Endothelial cell of umbilical vein (primary cell): Measurements from ENCODE around the gene NRAS. TPM values are rescaled to one million over a fixed set of nuclear protein-coding genes. Genes with fewer than 3 reads are reported as not detected.

Source experiments
- BruUV-seq: library from RNA; stranded (reverse); fragments of 400-500 nt; replicated peaks from 2 replicates; lab custom pipeline; 2021; lab: Mats Ljungman, UMichigan
- CTCF ChIA-PET: fragments of 300-600, 350-600 bp; sonication (Branson Sonifier 250); formaldehyde crosslinking; loops from one replicate; lab custom pipeline; 2021; ENCODE audit warnings: antibody characterized with exemption, inconsistent platforms; lab: Charles Lee
- POLR2A ChIA-PET: fragments of 300-600, 350-600 bp; sonication (Branson Sonifier 250); formaldehyde crosslinking; loops from one replicate; lab custom pipeline; 2021; ENCODE audit warnings: antibody characterized with exemption, inconsistent platforms; lab: Charles Lee
- DNase-seq: peaks from one replicate; pipeline ENCODE4 v3.0.0-alpha.2; 2011; ENCODE audit warnings: low read depth, low spot score
- FAIRE-seq: peaks from 2 replicates; lab custom pipeline; 2011; peaks lifted over from hg19 to GRCh38; lab: Jason Lieb, UNC
- H2AFZ ChIP-seq: 2 replicates; pipeline ENCODE4 v1.6.0; 2012; ENCODE audit warnings: low read depth, low read length, control low read depth, inconsistent platforms
- H3K27ac ChIP-seq: 2 replicates; pipeline ENCODE4 v1.5.1; 2011; ENCODE audit warnings: low read depth, mild to moderate bottlenecking, control low read depth, low read length, moderate library complexity; ENCODE audit not compliant: insufficient read depth
- H3K27me3 ChIP-seq, 2 experiments: 2 replicates each; pipeline versions ENCODE4 v1.6.0 to v1.6.1; 2011; ENCODE audit warnings: low read length in 2 of 2, mixed read lengths in 1 of 2; ENCODE audit not compliant: control insufficient read depth in 2 of 2, insufficient read depth in 2 of 2
- H3K36me3 ChIP-seq, 2 experiments: 2 replicates in 1 of 2; 3 replicates in 1 of 2; pipeline ENCODE4 v1.5.1; 2011; ENCODE audit warnings: low read length in 2 of 2, mild to moderate bottlenecking in 1 of 2, moderate library complexity in 1 of 2; ENCODE audit not compliant: control insufficient read depth in 2 of 2, insufficient read depth in 2 of 2; ENCODE audit errors: extremely low read depth in 1 of 2
- H3K4me1 ChIP-seq: 3 replicates; pipeline ENCODE4 v1.5.1; 2011; ENCODE audit warnings: mild to moderate bottlenecking, low read length; ENCODE audit not compliant: control insufficient read depth, insufficient read depth; ENCODE audit errors: extremely low read depth
- H3K4me2 ChIP-seq: 2 replicates; pipeline ENCODE4 v1.6.1; 2011; ENCODE audit warnings: low read length, control low read depth, mixed read lengths; ENCODE audit not compliant: insufficient read depth
- H3K4me3 ChIP-seq, 3 experiments: fragments of 200-600 bp in 1 of 3; sonication (generic), shearing (Covaris generic) in 1 of 3; replicated peaks in 1 of 3; 2 replicates each; pipeline ENCODE4 v1.5.1; 2011 to 2016; ENCODE audit warnings: control low read depth in 3 of 3, low read length in 3 of 3, mild to moderate bottlenecking in 2 of 3, inconsistent platforms in 1 of 3, low read depth in 1 of 3, moderate library complexity in 1 of 3; ENCODE audit not compliant: insufficient read depth in 1 of 3
- H3K79me2 ChIP-seq: 2 replicates; pipeline ENCODE4 v1.6.0; 2012; ENCODE audit warnings: low read length, inconsistent platforms; ENCODE audit not compliant: control insufficient read depth, insufficient read depth
- H3K9ac ChIP-seq: replicated peaks from 2 replicates; pipeline ENCODE3; 2011; ENCODE audit warnings: low read length, control low read depth; ENCODE audit not compliant: insufficient read depth; ENCODE audit errors: extremely low read depth
- H3K9me1 ChIP-seq: replicated peaks from 3 replicates; pipeline ENCODE4 v1.6.0; 2011; ENCODE audit warnings: mild to moderate bottlenecking, low read length; ENCODE audit not compliant: control insufficient read depth, insufficient read depth; ENCODE audit errors: extremely low read depth
- H3K9me3 ChIP-seq: replicated peaks from 2 replicates; pipeline ENCODE4 v1.5.1; 2012; ENCODE audit warnings: low read length, inconsistent platforms; ENCODE audit not compliant: control insufficient read depth, insufficient read depth
- H4K20me1 ChIP-seq: replicated peaks from 2 replicates; pipeline ENCODE3; 2011; ENCODE audit warnings: mild to moderate bottlenecking, low read length; ENCODE audit not compliant: control insufficient read depth, insufficient read depth; ENCODE audit errors: extremely low read depth
- CTCF ChIP-seq, 2 donors: IDR thresholded peaks; 1 replicate in 1 of 2; 2 replicates in 1 of 2; pipeline ENCODE4 v1.5.1; 2011; ENCODE audit warnings: low read length in 2 of 2, mild to moderate bottlenecking in 2 of 2, moderate library complexity in 2 of 2, control low read depth in 1 of 2, inconsistent platforms in 1 of 2, low read depth in 1 of 2; ENCODE audit not compliant: insufficient read depth in 1 of 2; ENCODE audit errors: extremely low read depth in 1 of 2
- EZH2 ChIP-seq: IDR thresholded peaks from 2 replicates; pipeline ENCODE4 v1.6.1; 2012; ENCODE audit warnings: borderline replicate concordance, low read depth, mild to moderate bottlenecking, moderate library complexity, low read length, inconsistent platforms; ENCODE audit not compliant: severe bottlenecking
- FOS ChIP-seq: IDR thresholded peaks from 2 replicates; pipeline ENCODE4 v1.6.1; 2011; ENCODE audit warnings: mild to moderate bottlenecking, low read length, moderate library complexity, borderline replicate concordance; ENCODE audit not compliant: insufficient read depth
- GATA2 ChIP-seq: IDR thresholded peaks from 2 replicates; pipeline ENCODE4 v1.7.0; 2011; ENCODE audit warnings: low read depth, mild to moderate bottlenecking, moderate library complexity, mixed read lengths, low read length; ENCODE audit not compliant: insufficient read length, insufficient read depth
- JUN ChIP-seq: IDR thresholded peaks from 2 replicates; pipeline ENCODE4 v1.6.1; 2011; ENCODE audit warnings: borderline replicate concordance, low read depth; ENCODE audit not compliant: insufficient read length, insufficient read depth
- MAX ChIP-seq: IDR thresholded peaks from 2 replicates; pipeline ENCODE4 v1.6.1; 2011; ENCODE audit not compliant: insufficient read depth, insufficient read length
- MYC ChIP-seq: IDR thresholded peaks from one replicate; pipeline ENCODE4 v1.6.1; 2011; ENCODE audit warnings: mild to moderate bottlenecking, low read depth, low read length
- POLR2A ChIP-seq: IDR thresholded peaks from 2 replicates; pipeline ENCODE4 v1.6.1; 2012; ENCODE audit warnings: low read depth, mild to moderate bottlenecking, control low read depth, low read length
- POLR2AphosphoS5 ChIP-seq: IDR thresholded peaks from 2 replicates; pipeline ENCODE4 v1.6.1; 2012; ENCODE audit warnings: low read depth, mild to moderate bottlenecking, control low read depth, low read length, moderate library complexity; ENCODE audit not compliant: insufficient read depth
- dilution Hi-C: fragments of 300-500 bp; cut with MboI; formaldehyde crosslinking; loops from one replicate; pipeline ENCODE4 v1.15.0; 2019; ENCODE audit warnings: low sequenced_read_pairs; ENCODE audit not compliant: extremely low pct_ligation_motif_present
- intact Hi-C: fragments of 100-400 bp; cut with micrococcal nuclease; formaldehyde crosslinking; loops from one replicate; pipeline ENCODE4 v1.10.0; 2022
- polyA plus RNA-seq, 4 experiments: library from polyadenylated mRNA; depleted of rRNA in 3 of 4; stranded (reverse) in 3 of 4; unstranded in 1 of 4; fragments of >200 nt; gene quantifications; 2 replicates each; pipeline versions ENCODE4 v1.2.1 to v1.2.3, GENCODE V29; 2011 to 2012; ENCODE audit warnings: missing spikeins in 1 of 4
- small RNA-seq: library from RNA; depleted of rRNA; stranded (forward); fragments of <200 nt; gene quantifications from one replicate; pipeline ENCODE3, GENCODE V24; 2012; ENCODE audit warnings: low replicate concordance, low read depth; ENCODE audit not compliant: insufficient read depth, insufficient read length
- total RNA-seq: library from RNA; stranded (reverse); gene quantifications from 2 replicates; pipeline ENCODE4 v1.2.3, GENCODE V29; 2021

Gene NRAS
- total and polyA plus RNA-seq, 2 donors (not counting 3 experiments of a cell fraction or from before 2014, with no cell fraction given): 29.4 to 76.5 TPM

- intact Hi-C loops (no loop called here), dilution Hi-C loops (no loop called here)
- H3K9ac ChIP-seq: no peak overlapping the region
- ChIA-PET CTCF (interaction anchor here (1.7 to 1.9 kb wide), 3 partner anchors 9 to 377 kb away, joined by 4 to 6 read pairs (median 5); partner anchors contain the start of gene DENND2C), POLR2A (no interaction called here)
- H3K36me3 ChIP-seq: no peaks in the 10 kb centered on the region
- BruUV-seq: no TSS peak
- DNase-seq (no peak), FAIRE-seq (no peak)
- H3K4me3 ChIP-seq: no peak overlapping the region
- H3K9me1 ChIP-seq: no peaks in the 10 kb centered on the region
- TF ChIP-seq GATA2 (no peak), EZH2 (no peak), MYC (no peak), MAX (no peak), POLR2A (no peak), POLR2AphosphoS5 (no peak), CTCF (IDR thresholded peaks at IDR 0.05; ENCODE audit: extremely low read depth in 1 of 2, insufficient read depth in 1 of 2, low read depth in 1 of 2, low read length in 2 of 2) (no peak), FOS (no peak), JUN (no peak)
- no peaks in the 10 kb centered on the region for H3K79me2 ChIP-seq
- H3K4me1 ChIP-seq: no peaks in the 10 kb centered on the region
- H4K20me1 ChIP-seq: no peaks in the 10 kb centered on the region
- H3K27me3 ChIP-seq: peaks cover 0 to 3% of the 10 kb centered on the region in 2 experiments
- no peaks in the 10 kb centered on the region for H3K9me3 ChIP-seq
- no peak overlapping the region for H3K27ac ChIP-seq
- H3K4me2 ChIP-seq: no peak overlapping the region
- no peak overlapping the region for H2AFZ ChIP-seq
Measured at GRCh38 chr1:114660238-114660637, 56.3 kb downstream of the NRAS start.

Small RNAs within 50 kb of the gene (small RNA-seq; reads per million reads assigned to genes)
- not detected for gene RN7SL432P
- not detected for gene RNY1P13

Other genes with a start within 250 kb of the NRAS start
- gene TRIM33, start 205.6 kb downstream of the NRAS start, total RNA-seq: 29.1 and 29.7 TPM in 2 replicates
- 8.9 and 10.3 TPM in 2 replicates for gene TRIM33, start 205.6 kb downstream of the NRAS start, polyA plus RNA-seq
- 41.7 and 43.5 TPM in 2 replicates for gene BCAS2, start 135.2 kb downstream of the NRAS start, total RNA-seq
- 9.6 and 12.5 TPM in 2 replicates for gene BCAS2, start 135.2 kb downstream of the NRAS start, polyA plus RNA-seq
- 0.22 and 0.44 TPM in 2 replicates for gene DENND2C, start 46.7 kb downstream of the NRAS start, total RNA-seq
- 0.12 and 0.14 TPM in 2 replicates for gene DENND2C, start 46.7 kb downstream of the NRAS start, polyA plus RNA-seq
- not detected in 2 replicates for gene AMPD1, start 21.2 kb downstream of the NRAS start, total RNA-seq
- not detected in 2 replicates for gene AMPD1, start 21.2 kb downstream of the NRAS start, polyA plus RNA-seq
- 486 and 492 TPM in 2 replicates for gene CSDE1, start 41.2 kb upstream of the NRAS start, total RNA-seq
- gene CSDE1, start 41.2 kb upstream of the NRAS start, polyA plus RNA-seq: 97.4 and 129 TPM in 2 replicates
- gene SIKE1, start 63.9 kb upstream of the NRAS start, total RNA-seq: 38.6 and 46.6 TPM in 2 replicates
- 15.9 and 16.3 TPM in 2 replicates for gene SIKE1, start 63.9 kb upstream of the NRAS start, polyA plus RNA-seq
- not detected in 2 replicates for gene SYCP1, start 138.1 kb upstream of the NRAS start, total RNA-seq
- gene SYCP1, start 138.1 kb upstream of the NRAS start, polyA plus RNA-seq: not detected in 2 replicates